ENCODE results near the gene UBN1. TPM values are rescaled to one million over a fixed set of nuclear protein-coding genes. Genes with fewer than 3 reads are reported as not detected.

The UBN1 gene
- total RNA-seq, 2 donors from 2014 or later: 47.5 to 69.8 TPM

DNA sequence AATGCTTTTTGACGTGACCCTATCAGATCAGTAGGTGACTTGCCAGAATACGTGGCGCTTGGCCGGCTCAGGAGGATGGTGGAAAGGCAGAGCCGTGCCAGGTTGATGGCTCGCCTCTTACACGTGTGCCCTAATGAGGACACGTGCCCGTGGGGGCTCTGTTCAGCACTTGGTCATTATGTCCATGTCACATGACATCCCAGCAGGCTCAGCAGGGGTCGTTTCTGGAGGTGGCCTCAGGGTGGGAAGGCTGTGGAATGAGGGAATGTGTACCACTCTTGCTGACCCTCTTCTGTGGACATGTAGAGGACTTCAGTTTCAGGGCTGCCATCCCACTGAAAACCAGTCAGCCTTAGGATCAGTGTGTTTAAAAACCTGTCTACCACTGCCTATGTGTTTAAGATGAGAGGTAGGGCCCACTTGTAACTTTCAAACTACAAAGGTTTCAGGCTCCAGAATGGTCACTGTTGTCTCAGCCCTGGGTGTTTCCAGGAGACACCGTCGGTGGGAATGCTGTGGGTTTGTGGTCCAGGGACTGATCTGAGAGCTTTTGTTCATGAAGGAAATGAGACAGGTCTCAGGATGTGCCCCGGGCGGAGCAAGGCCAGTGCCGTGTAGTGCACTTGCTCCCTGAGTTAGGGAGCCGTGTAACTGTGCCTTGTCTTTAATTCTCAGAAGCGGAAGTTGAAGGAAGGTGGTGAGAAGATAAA lies 12.1 kb downstream of the UBN1 start:
- H3K9me3 ChIP-seq (ENCODE audit: control insufficient read depth, low read length, poor library complexity, severe bottlenecking): no peaks in the 10 kb centered on the region
- no peak for DNase-seq
- no peak overlapping the region for H3K4me3 Mint-ChIP-seq
- peaks cover 16% of the 10 kb centered on the region for H3K4me1 Mint-ChIP-seq
- H3K27ac Mint-ChIP-seq: peak overlapping the region; percentile 67
- no peaks in the 10 kb centered on the region for H3K27me3 Mint-ChIP-seq
- no peak for ATAC-seq
- H3K36me3 Mint-ChIP-seq (ENCODE audit: low read depth): peaks cover 13% of the 10 kb centered on the region

- DNase-seq: no peak
- no peaks in the 10 kb centered on the region for H3K9me3 ChIP-seq (ENCODE audit: control insufficient read depth, low read length, poor library complexity, severe bottlenecking)
- ATAC-seq: no peak
- no peak overlapping the region for H3K4me3 Mint-ChIP-seq
- H3K27ac Mint-ChIP-seq: no peak overlapping the region
- H3K4me1 Mint-ChIP-seq: peaks cover 20% of the 10 kb centered on the region
- H3K36me3 Mint-ChIP-seq (ENCODE audit: low read depth): peaks cover 13% of the 10 kb centered on the region
- no peaks in the 10 kb centered on the region for H3K27me3 Mint-ChIP-seq
Measured at GRCh38 chr16:4859900-4860255, 12.6 kb downstream of the UBN1 start.

DNA sequence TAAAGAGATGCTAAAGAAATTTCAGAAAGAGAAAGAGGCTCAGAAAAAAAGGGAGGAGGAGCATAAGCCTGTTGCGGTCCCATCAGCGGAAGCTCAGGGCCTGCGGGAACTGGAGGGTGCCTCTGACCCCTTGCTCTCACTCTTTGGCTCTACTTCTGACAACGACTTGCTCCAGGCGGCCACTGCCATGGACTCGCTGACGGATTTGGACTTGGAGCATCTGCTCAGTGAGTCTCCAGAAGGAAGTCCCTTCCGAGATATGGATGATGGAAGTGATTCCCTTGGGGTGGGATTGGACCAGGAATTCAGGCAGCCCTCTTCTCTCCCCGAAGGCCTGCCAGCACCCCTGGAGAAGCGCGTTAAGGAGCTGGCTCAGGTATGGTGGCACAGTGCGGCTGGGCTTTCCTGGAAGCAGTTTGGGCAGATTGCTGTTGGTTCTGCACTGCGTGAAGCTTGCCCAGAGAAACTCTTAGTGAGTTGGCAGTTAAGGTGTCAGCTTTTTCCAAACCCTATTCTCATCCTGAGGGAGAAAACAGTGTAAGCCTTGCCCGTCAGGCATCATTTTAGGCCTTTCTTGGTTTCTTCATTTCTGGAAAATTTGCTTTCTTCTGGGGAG lies 13.6 kb downstream of the UBN1 start:
- DNase-seq (no peak), ATAC-seq (no peak)
- Mint-ChIP-seq H3K36me3 (ENCODE audit: low read depth) (peaks cover 13% of the 10 kb centered on the region), H3K4me3 (no peak overlapping the region), H3K27me3 (no peaks in the 10 kb centered on the region), H3K27ac (no peak overlapping the region), H3K4me1 (peaks cover 22% of the 10 kb centered on the region)
- no peaks in the 10 kb centered on the region for H3K9me3 ChIP-seq (ENCODE audit: control insufficient read depth, low read length, poor library complexity, severe bottlenecking)

- ATAC-seq (no peak), DNase-seq (no peak)
- Mint-ChIP-seq H3K4me3 (no peak overlapping the region), H3K27me3 (no peaks in the 10 kb centered on the region), H3K4me1 (peaks cover 28% of the 10 kb centered on the region), H3K36me3 (ENCODE audit: low read depth) (peaks cover 16% of the 10 kb centered on the region), H3K27ac (no peak overlapping the region)
- H3K9me3 ChIP-seq (ENCODE audit: control insufficient read depth, low read length, poor library complexity, severe bottlenecking): no peaks in the 10 kb centered on the region
Measured at GRCh38 chr16:4862639-4863038, 15.4 kb downstream of the UBN1 start.

GRCh38 chr16:4864728-4865127 lies 17.4 kb downstream of the UBN1 start:
- peaks cover 16% of the 10 kb centered on the region for H3K36me3 Mint-ChIP-seq (ENCODE audit: low read depth)

DNA sequence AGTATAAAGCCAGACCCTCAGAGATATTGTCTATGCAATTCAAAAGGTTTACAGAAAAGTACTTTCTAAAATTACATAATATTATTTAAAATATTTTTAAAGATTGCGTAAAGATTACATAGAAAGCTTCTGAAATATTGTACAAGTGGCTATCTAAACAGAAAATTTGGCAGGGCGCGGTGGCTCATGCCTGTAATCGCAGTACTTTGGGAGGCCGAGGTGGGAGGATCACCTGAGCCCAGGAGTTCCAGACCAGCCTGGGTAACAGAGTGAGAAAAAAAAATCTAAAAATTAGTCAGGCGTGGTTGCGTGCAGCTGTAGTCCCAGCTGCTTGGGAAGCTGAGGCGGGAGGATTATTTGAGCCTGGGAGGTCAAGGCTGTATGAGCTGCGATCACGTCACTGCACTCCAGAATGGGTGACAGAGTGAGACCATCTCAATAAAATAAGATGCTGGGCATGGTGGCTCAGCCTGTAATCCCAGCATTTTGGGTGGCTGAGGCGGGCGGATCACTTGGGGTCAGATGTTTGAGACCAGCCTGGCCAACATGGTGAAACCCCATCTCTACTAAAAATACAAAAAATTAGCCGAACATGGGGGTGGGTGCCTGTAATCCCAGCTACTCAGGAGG lies 18.1 kb downstream of the UBN1 start:
- H3K9me3 ChIP-seq (ENCODE audit: control insufficient read depth, low read length, poor library complexity, severe bottlenecking): no peaks in the 10 kb centered on the region
- DNase-seq (no peak), ATAC-seq (no peak)
- Mint-ChIP-seq H3K27ac (no peak overlapping the region), H3K4me1 (peaks cover 20% of the 10 kb centered on the region), H3K4me3 (no peak overlapping the region), H3K27me3 (no peaks in the 10 kb centered on the region), H3K36me3 (ENCODE audit: low read depth) (peaks cover 12% of the 10 kb centered on the region)

More at GRCh38 chr16:4864728-4865127, 17.4 kb downstream of the UBN1 start:
- ATAC-seq (no peak), DNase-seq (no peak)
- no peaks in the 10 kb centered on the region for H3K9me3 ChIP-seq (ENCODE audit: control insufficient read depth, low read length, poor library complexity, severe bottlenecking)
- H3K27me3 Mint-ChIP-seq: no peaks in the 10 kb centered on the region
- peaks cover 23% of the 10 kb centered on the region for H3K4me1 Mint-ChIP-seq
- H3K4me3 Mint-ChIP-seq: no peak overlapping the region
- H3K27ac Mint-ChIP-seq: no peak overlapping the region

- no peak for DNase-seq
- Mint-ChIP-seq H3K4me3 (no peak overlapping the region), H3K27ac (peak overlapping the region; percentile 81), H3K36me3 (ENCODE audit: low read depth) (peaks cover 14% of the 10 kb centered on the region), H3K4me1 (peaks cover 24% of the 10 kb centered on the region), H3K27me3 (no peaks in the 10 kb centered on the region)
- no peak for ATAC-seq
- H3K9me3 ChIP-seq (ENCODE audit: control insufficient read depth, low read length, poor library complexity, severe bottlenecking): no peaks in the 10 kb centered on the region
Measured at GRCh38 chr16:4866586-4866985, 19.3 kb downstream of the UBN1 start.

DNA sequence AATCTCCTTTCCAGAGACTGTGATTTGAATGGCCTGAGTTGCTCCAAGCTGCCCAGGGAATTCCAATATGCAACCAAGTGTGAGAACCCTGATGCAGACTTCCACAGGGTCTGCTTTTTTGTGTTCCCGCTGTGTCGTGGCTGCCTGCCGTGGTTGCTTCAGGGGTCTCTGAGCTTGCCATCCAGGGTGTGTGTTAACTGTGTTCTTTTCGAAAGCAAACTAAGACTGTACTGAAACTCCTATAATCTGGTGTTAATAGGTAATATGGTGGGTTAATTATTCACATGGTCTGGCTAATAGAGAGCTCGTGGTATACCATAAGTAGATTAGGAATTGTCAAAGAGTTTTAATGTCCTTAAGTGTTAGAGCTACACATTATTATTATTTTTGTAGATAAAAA lies 20.7 kb downstream of the UBN1 start:
- no peak for ATAC-seq
- Mint-ChIP-seq H3K36me3 (ENCODE audit: low read depth) (peaks cover 17% of the 10 kb centered on the region), H3K27ac (no peak overlapping the region), H3K4me1 (peaks cover 22% of the 10 kb centered on the region), H3K4me3 (no peak overlapping the region), H3K27me3 (no peaks in the 10 kb centered on the region)
- no peaks in the 10 kb centered on the region for H3K9me3 ChIP-seq (ENCODE audit: control insufficient read depth, low read length, poor library complexity, severe bottlenecking)
- DNase-seq: no peak

DNA sequence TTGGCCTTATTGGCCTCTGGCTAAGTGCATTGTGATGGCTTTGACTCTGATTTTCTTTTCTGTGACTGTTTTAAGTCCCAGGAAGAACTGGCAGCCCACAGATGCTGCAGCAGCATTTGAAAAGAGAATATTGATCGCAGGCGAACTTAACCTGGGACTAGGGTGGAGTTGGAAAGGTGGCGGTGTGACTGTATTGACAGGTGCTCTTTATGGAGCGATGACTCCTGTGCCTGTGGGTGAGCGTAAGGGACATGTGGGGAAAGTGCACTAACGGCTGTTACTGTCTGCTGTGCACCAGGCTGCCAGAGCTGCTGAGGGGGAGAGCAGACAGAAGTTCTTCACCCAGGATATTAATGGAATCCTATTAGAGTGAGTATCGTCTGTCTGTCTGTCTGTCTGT lies 21.3 kb downstream of the UBN1 start:
- Mint-ChIP-seq H3K36me3 (ENCODE audit: low read depth) (peaks cover 17% of the 10 kb centered on the region), H3K4me3 (peak overlapping the region; percentile 31), H3K27me3 (no peaks in the 10 kb centered on the region), H3K4me1 (peaks cover 22% of the 10 kb centered on the region), H3K27ac (no peak overlapping the region)
- no peaks in the 10 kb centered on the region for H3K9me3 ChIP-seq (ENCODE audit: control insufficient read depth, low read length, poor library complexity, severe bottlenecking)
- ATAC-seq (no peak), DNase-seq (no peak)

DNA sequence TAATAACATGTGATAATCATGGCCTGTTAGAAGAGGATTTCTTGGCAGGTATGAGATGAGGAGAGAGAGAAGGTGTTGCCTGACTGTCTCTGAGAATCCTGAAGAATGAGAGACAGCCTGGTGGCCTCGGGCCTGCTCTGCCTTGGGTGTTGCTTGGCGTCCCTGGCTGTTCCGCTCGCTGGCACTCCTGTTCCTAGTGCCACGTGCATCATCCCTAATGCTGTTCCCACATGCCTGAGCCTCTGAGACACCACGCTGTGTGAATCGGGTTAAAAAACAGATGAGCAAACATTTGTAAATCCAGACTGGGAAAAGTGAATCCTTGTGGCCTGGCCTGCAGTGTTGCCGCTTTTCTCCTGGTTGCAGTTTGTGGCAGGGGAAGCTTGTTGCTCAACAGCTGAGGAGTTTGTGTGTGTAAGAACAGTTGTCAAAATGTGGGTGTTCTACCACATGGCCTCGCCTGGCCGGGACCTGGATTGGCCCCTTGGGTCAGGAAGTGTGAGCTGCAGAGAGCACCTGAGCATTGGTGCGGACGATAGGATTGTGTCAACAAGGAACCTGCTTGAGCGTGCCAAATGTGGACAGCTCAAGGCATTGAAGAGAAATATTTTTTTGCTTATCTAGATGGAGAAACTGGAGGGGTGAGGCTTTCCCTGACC lies 22.0 kb downstream of the UBN1 start:
- no peaks in the 10 kb centered on the region for H3K9me3 ChIP-seq (ENCODE audit: control insufficient read depth, low read length, poor library complexity, severe bottlenecking)
- Mint-ChIP-seq H3K4me3 (no peak overlapping the region), H3K27me3 (no peaks in the 10 kb centered on the region), H3K36me3 (ENCODE audit: low read depth) (peaks cover 17% of the 10 kb centered on the region), H3K27ac (no peak overlapping the region), H3K4me1 (peaks cover 22% of the 10 kb centered on the region)
- DNase-seq (no peak), ATAC-seq (no peak)

DNA sequence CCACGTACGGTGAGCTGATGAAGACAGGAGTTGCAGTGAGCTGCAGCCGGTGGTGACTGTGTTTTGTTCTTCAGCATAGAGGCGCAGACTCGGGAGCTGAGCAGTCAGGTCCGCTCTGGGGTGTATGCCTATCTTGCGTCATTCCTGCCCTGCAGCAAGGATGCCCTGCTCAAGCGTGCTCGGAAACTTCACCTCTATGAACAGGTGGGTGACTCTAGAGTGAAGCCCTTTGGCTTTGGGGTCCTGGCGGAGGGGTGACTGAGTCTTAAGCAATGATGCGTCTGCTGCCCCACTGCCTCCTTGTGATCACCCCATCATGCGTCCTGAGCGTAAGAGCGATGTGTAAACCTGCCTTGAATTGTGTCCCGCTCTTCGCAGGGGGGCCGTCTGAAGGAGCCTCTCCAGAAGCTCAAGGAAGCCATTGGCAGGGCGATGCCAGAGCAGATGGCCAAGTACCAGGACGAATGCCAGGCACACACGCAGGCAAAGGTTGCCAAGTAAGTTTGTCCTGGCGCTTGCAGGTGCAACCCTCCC lies 22.9 kb downstream of the UBN1 start:
- no peak for ATAC-seq
- H3K4me3 Mint-ChIP-seq: no peak overlapping the region
- peaks cover 19% of the 10 kb centered on the region for H3K36me3 Mint-ChIP-seq (ENCODE audit: low read depth)
- H3K9me3 ChIP-seq (ENCODE audit: control insufficient read depth, low read length, poor library complexity, severe bottlenecking): no peaks in the 10 kb centered on the region
- DNase-seq: no peak
- peaks cover 17% of the 10 kb centered on the region for H3K4me1 Mint-ChIP-seq
- H3K27ac Mint-ChIP-seq: no peak overlapping the region
- no peaks in the 10 kb centered on the region for H3K27me3 Mint-ChIP-seq

DNA sequence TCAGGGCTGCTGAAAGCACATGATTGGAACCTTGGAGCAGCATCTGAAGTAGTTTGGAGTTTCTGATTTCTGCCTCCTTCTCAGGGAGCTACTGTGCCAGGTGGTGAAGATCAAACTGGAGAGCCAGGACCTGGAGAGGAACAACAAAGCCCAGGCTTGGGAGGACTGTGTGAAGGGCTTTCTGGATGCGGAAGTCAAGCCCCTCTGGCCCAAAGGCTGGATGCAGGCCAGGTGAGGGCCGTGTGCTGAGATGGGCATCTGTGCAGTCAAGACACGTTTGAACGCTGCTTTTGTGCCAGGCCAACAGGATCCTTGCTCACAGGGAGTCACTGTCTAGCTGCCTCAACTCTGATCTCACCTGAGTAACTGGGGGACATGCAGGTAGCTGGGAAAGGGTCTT lies 23.8 kb downstream of the UBN1 start:
- no peak for ATAC-seq
- peaks cover 17% of the 10 kb centered on the region for H3K4me1 Mint-ChIP-seq

DNA sequence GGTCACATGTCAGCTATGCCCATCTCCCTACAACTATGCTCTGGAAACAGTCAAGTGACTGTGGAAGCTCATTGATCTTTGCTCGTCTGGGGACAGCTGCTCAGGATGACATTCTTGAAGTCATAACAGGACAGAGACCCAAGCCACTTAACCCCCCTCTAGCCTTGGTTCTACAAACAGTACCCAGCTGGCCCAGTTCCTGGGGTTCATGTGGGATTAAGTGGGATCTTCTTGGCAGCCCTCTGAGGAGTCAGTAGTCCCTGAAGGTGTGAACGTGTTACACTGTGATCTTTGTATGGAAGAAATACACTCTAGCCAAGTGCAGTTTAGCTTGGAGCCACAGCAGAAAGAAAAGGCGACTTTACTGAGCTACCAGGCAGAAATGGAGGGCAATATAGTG lies 25.8 kb downstream of the UBN1 start:
- Mint-ChIP-seq H3K27ac (no peak overlapping the region), H3K36me3 (ENCODE audit: low read depth) (peaks cover 19% of the 10 kb centered on the region), H3K4me1 (peaks cover 9% of the 10 kb centered on the region), H3K4me3 (no peak overlapping the region), H3K27me3 (no peaks in the 10 kb centered on the region)
- H3K9me3 ChIP-seq (ENCODE audit: control insufficient read depth, low read length, poor library complexity, severe bottlenecking): no peaks in the 10 kb centered on the region
- no peak for ATAC-seq
- no peak for DNase-seq

More for the DNA sequence above, 23.8 kb downstream of the UBN1 start:
- H3K27ac Mint-ChIP-seq: no peak overlapping the region
- H3K36me3 Mint-ChIP-seq (ENCODE audit: low read depth): peaks cover 20% of the 10 kb centered on the region
- DNase-seq: no peak
- no peaks in the 10 kb centered on the region for H3K27me3 Mint-ChIP-seq
- H3K4me3 Mint-ChIP-seq: no peak overlapping the region
- no peaks in the 10 kb centered on the region for H3K9me3 ChIP-seq (ENCODE audit: control insufficient read depth, low read length, poor library complexity, severe bottlenecking)

Measured in T-helper 17 cell (primary cell).